GM12878 (cell line): Measurements from ENCODE around the gene NOP16. TPM values are rescaled to one million over a fixed set of nuclear protein-coding genes. Genes with fewer than 3 reads are reported as not detected.
A peak's percentile ranks its signal among the peaks of the same experiment; 100 is the strongest.

Source experiments
- ATAC-seq: fragments of 200-7000 bp; cut with Tn5 transposase; 3 replicates; pipeline ENCODE4 v1.9.1; 2020; ENCODE audit warnings: mild to moderate bottlenecking, moderate library complexity
- BruUV-seq: library from RNA; stranded (reverse); fragments of 400-500 nt; replicated peaks from 2 replicates; lab custom pipeline; 2021; lab: Mats Ljungman, UMichigan
- CTCF ChIA-PET: fragments of 300-600 bp; sonication (Branson Sonifier 250); formaldehyde crosslinking; extraction: SDS; loops from one replicate; lab custom pipeline; 2021; ENCODE audit warnings: inconsistent platforms; lab: Yijun Ruan, JAX
- POLR2A ChIA-PET: fragments of 350-600 bp; formaldehyde crosslinking; extraction: SDS; loops from one replicate; lab custom pipeline; 2021; ENCODE audit warnings: inconsistent platforms; lab: Charles Lee
- RAD21 ChIA-PET: fragments of 300-600 bp; sonication (Branson Sonifier 250); formaldehyde crosslinking; loops from one replicate; lab custom pipeline; 2023; ENCODE audit warnings: antibody characterized with exemption; ENCODE audit not compliant: unreplicated experiment; lab: Charles Lee
- SMC1A ChIA-PET: fragments of 300-600 bp; sonication (Branson Sonifier 250); formaldehyde crosslinking; loops from one replicate; lab custom pipeline; 2023; ENCODE audit not compliant: unreplicated experiment, uncharacterized antibody; lab: Charles Lee
- DNase-seq: peaks from one replicate; pipeline ENCODE4 v3.0.0-alpha.2; 2011; ENCODE audit warnings: low read depth, low spot score
- FAIRE-seq: peaks from 3 replicates; lab custom pipeline; 2011; peaks lifted over from hg19 to GRCh38; lab: Jason Lieb, UNC
- H2AFZ ChIP-seq: 2 replicates; pipeline ENCODE4 v1.6.0; 2011; ENCODE audit warnings: low read depth, low read length, control low read depth; ENCODE audit not compliant: control insufficient read depth
- H3K27ac ChIP-seq: 2 replicates; pipeline ENCODE4 v1.5.1; 2011; ENCODE audit warnings: control low read depth; ENCODE audit not compliant: control insufficient read depth, insufficient read depth
- H3K27me3 ChIP-seq, 2 experiments: replicated peaks in 1 of 2; 2 replicates each; pipeline versions ENCODE4 v1.6.0 to v1.6.1; 2011; ENCODE audit warnings: low read length in 1 of 2; ENCODE audit not compliant: control insufficient read depth in 2 of 2, insufficient read depth in 2 of 2
- H3K36me3 ChIP-seq, 2 experiments: 2 replicates each; pipeline ENCODE4 v1.5.1; 2011; ENCODE audit warnings: low read length in 1 of 2; ENCODE audit not compliant: control insufficient read depth in 2 of 2, insufficient read depth in 2 of 2
- H3K4me1 ChIP-seq: 2 replicates; pipeline ENCODE4 v1.6.1; 2011; ENCODE audit warnings: mild to moderate bottlenecking, low read length, moderate library complexity, mixed read lengths; ENCODE audit not compliant: control insufficient read depth, insufficient read depth
- H3K4me2 ChIP-seq: 2 replicates; pipeline ENCODE4 v1.6.0; 2011; ENCODE audit warnings: control low read depth; ENCODE audit not compliant: control insufficient read depth, insufficient read depth
- H3K4me3 ChIP-seq: fragments of 200-600 bp; sonication (generic); 2 replicates; pipeline ENCODE4 v1.5.1; 2016
- H3K79me2 ChIP-seq: 2 replicates; pipeline ENCODE4 v1.6.0; 2011; ENCODE audit warnings: low read length; ENCODE audit not compliant: control insufficient read depth, insufficient read depth
- H3K9ac ChIP-seq: 2 replicates; pipeline ENCODE4 v1.8.0; 2011; ENCODE audit warnings: low read length, control low read depth, mixed read lengths; ENCODE audit not compliant: control insufficient read depth, insufficient read depth
- H3K9me3 ChIP-seq: replicated peaks from 3 replicates; pipeline ENCODE4 v1.5.1; 2011; ENCODE audit warnings: mild to moderate bottlenecking, low read length; ENCODE audit not compliant: control insufficient read depth, insufficient read depth
- H4K20me1 ChIP-seq: 2 replicates; pipeline ENCODE4 v1.6.0; 2011; ENCODE audit not compliant: control insufficient read depth, insufficient read depth
- IKZF2 ChIP-seq, 2 experiments: fragments of 450-650 bp; IDR thresholded peaks; 2 replicates each; pipeline ENCODE4 v1.6.1; 2017; ENCODE audit warnings: mild to moderate bottlenecking in 2 of 2, moderate library complexity in 2 of 2
- LARP7 ChIP-seq: fragments of 450-650 bp; IDR thresholded peaks from 2 replicates; pipeline ENCODE4 v1.6.1; 2017; ENCODE audit warnings: mild to moderate bottlenecking
- MLLT1 ChIP-seq: fragments of 450-650 bp; IDR thresholded peaks from 2 replicates; pipeline ENCODE4 v1.6.1; 2016; ENCODE audit warnings: mild to moderate bottlenecking
- SRF ChIP-seq, 2 experiments: IDR thresholded peaks; 2 replicates each; pipeline ENCODE4 v1.6.1; 2011; ENCODE audit warnings: low read depth in 2 of 2, low read length in 2 of 2, mild to moderate bottlenecking in 1 of 2, moderate library complexity in 1 of 2
- ZBTB33 ChIP-seq: fragments of 450-650 bp; IDR thresholded peaks from 2 replicates; pipeline ENCODE4 v1.6.1; 2017; ENCODE audit warnings: mild to moderate bottlenecking
- ZZZ3 ChIP-seq: IDR thresholded peaks from 2 replicates; pipeline ENCODE4 v1.6.1; 2011; ENCODE audit warnings: low read depth; ENCODE audit not compliant: control insufficient read depth, insufficient read length
- WGBS: methylation state at CpG from one replicate; pipeline ENCODE4 v1.1.6; 2016; ENCODE audit warnings: low lambda C conversion rate; ENCODE audit not compliant: insufficient replicate concordance, insufficient coverage; ENCODE audit errors: missing lambda C conversion rate; 5-methylcytosine and 5-hydroxymethylcytosine counted together
- in situ Hi-C: fragments of 300-500 bp; cut with MboI; formaldehyde crosslinking; loops from 9 replicates; pipeline ENCODE4 v1.14.3; 2018; ENCODE audit warnings: mixed read lengths
- intact Hi-C: fragments of 100-400 bp; cut with micrococcal nuclease; formaldehyde crosslinking; loops from one replicate; pipeline ENCODE4 v1.14.2; 2022; ENCODE audit not compliant: unreplicated experiment
- polyA plus RNA-seq, 11 experiments: library from polyadenylated mRNA; depleted of rRNA in 4 of 11; unstranded in 6 of 11; stranded (reverse) in 5 of 11; fragments of >200 nt; fragmentation: Nextera tagmentation in 4 of 11; fragmentation: Illumina TruSeq in 1 of 11; extraction: Ambion mirVana in 4 of 11; extraction: Trizol in 1 of 11; gene quantifications; 1 replicate in 1 of 11; 2 replicates in 10 of 11; pipeline versions ENCODE4 v1.2.1 to v1.2.3, GENCODE V29; 2011 to 2016; ENCODE audit warnings: inconsistent platforms in 2 of 11, missing spikeins in 2 of 11, low read depth in 1 of 11
- total RNA-seq, 4 experiments: library from RNA; depleted of rRNA in 3 of 4; stranded (reverse); fragments of >200 nt in 3 of 4; fragmentation: Illumina TruSeq in 1 of 4; extraction: Trizol in 1 of 4; gene quantifications; 2 replicates each; pipeline versions ENCODE4 v1.2.1 to v1.2.3, GENCODE V29; 2013 to 2021

The NOP16 gene
- total and polyA plus RNA-seq, 10 of the 15 experiments (the other 5 are each of a cell fraction or from before 2014, with no cell fraction given): 50.3 to 276 (median 116) TPM

GRCh38 chr5:176366232-176366894, 22.0 kb downstream of the NOP16 start:
- H3K9ac ChIP-seq: no peak overlapping the region
- peak overlapping the region; percentile 89 for H3K4me2 ChIP-seq
- BruUV-seq: no TSS peak
- H4K20me1 ChIP-seq: no peaks in the 10 kb centered on the region
- H3K27me3 ChIP-seq: no peaks in the 10 kb centered on the region
- no peaks in the 10 kb centered on the region for H3K36me3 ChIP-seq
- 94% methylated on average over 35 of the region's 38 CpGs for WGBS
- DNase-seq (no peak), ATAC-seq (no peak), FAIRE-seq (no peak)
- H3K79me2 ChIP-seq: peaks cover 3% of the 10 kb centered on the region
- H3K4me1 ChIP-seq: no peaks in the 10 kb centered on the region; the same call in 1 of the 2 replicates
- peak overlapping the region; percentile 92 for H2AFZ ChIP-seq
- no peaks in the 10 kb centered on the region for H3K9me3 ChIP-seq
- intact Hi-C loops: no loop called here
- CTCF ChIA-PET: interaction anchor here (0.6 kb wide), 1 partner anchor 447 kb away, joined by 4 read pairs; no protein-coding TSS in a partner anchor
- in situ Hi-C loops: no loop called here
- POLR2A ChIA-PET: no interaction called here
- RAD21 ChIA-PET: no interaction called here
- no peak overlapping the region for H3K27ac ChIP-seq
- TF ChIP-seq SRF (IDR thresholded peaks at IDR 0.05; ENCODE audit: low read depth in 2 of 2, low read length in 2 of 2) (no peak), LARP7 (no peak), ZZZ3 (no peak), ZBTB33 (peak; percentile 80; the same call in 1 of the 2 replicates), MLLT1 (peak; percentile 93), IKZF2 (IDR thresholded peaks at IDR 0.05) (no peak)
- H3K4me3 ChIP-seq: peak overlapping the region; percentile 91
- SMC1A ChIA-PET: no interaction called here
